ENCODE data around the gene ACP7.

ACP7 gene

DNA sequence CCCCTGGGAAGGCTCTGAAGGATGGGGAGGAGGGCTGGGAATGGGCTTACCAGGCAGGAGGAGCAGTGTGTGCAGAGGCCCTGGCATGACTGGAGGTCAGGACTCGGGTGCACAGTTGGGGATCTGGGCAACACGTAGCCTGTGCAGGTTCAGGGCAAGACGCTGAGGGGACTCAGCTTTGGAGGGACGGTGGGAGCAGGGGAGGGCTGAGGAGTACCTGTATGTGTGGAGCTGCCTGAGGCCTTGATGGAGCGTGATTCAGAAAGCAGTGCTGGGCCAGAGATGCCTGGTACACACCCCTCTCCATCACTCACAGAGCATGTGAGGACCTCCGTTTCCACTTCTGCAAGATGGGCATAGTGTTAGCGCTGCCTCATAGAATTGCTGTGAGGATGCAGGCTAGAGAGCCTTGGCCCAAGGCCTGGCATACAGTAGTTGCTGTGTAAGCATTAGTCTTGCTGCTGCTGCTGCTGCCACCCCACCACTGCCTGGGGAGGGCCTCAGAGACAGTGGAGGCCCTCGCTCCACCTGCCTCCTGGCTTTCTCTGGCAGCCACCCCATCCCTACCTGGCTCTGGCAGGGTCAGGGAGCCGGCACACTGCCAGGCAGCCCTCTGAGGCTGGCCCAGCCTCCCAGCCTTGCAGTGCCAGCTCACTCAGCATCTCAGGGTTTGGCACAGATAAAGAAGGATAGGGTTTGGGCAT lies 43.8 kb downstream of the ACP7 start:
- no peak overlapping the region for H3K9ac ChIP-seq (ENCODE audit: low read depth, low read length)

DNA sequence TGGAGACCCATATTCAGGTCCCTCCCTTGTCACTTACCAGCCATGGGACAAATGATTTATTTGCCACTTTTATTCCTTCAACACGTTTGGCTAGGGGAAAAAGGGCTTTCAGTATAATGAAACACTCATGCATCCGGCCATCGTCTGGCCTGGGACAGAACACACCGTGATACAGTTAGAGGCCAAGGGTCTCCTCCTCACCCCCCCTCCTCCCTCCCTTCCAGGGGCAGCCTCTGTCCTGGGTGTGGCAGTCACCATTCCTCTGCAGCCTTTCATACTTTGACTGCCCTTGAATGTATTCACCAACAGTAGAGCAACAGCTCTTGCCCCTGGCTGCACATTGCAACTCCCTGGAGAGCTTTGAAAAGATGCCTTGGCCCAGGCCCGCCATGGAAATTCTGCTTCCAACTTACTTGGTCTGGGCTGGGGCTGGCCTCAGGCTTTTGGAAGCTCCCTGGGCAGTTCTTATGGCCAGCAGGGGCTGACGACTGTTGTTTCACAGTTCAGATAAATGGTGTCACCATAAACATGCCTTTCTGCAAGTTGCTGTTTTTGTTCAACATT lies 44.4 kb downstream of the ACP7 start:
- Histone ChIP-seq H3K4me1 (ENCODE audit: insufficient read depth, low read length) (peaks cover 16% of the 10 kb centered on the region; the same call in 1 of the 2 replicates), H3K36me3 (ENCODE audit: insufficient read depth, low read length) (no peaks in the 10 kb centered on the region), H3K9me3 (ENCODE audit: control insufficient read depth, insufficient read depth, low read length) (no peaks in the 10 kb centered on the region), H3K9ac (ENCODE audit: low read depth, low read length) (no peak overlapping the region)

More for the DNA sequence above, 43.8 kb downstream of the ACP7 start:
- H3K36me3 ChIP-seq (ENCODE audit: insufficient read depth, low read length), result no peaks in the 10 kb centered on the region
- peaks cover 10% of the 10 kb centered on the region; the same call in 1 of the 2 replicates for H3K4me1 ChIP-seq (ENCODE audit: insufficient read depth, low read length)
- H3K9me3 ChIP-seq (ENCODE audit: control insufficient read depth, insufficient read depth, low read length), result no peaks in the 10 kb centered on the region

DNA sequence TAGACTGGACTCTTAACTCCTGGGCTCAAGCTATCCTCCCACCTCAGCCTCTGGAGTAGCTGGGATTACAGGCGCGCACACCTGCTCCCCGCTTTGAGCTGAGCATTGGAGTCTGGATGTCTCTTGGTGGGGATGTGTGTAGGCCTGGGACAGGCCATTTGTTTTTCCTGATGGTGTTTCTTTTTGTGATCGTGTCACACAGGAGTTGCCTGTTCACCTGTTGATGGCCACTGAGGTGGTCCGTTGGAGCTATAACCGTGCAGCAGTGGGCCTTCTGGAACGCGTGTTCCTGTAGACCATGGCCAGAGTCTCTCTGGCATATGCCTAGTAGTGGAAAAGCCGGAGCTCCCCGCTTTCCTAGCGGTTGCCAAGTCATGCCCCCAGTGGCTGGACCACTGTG lies 44.9 kb downstream of the ACP7 start:
- Histone ChIP-seq H3K9me3 (ENCODE audit: control insufficient read depth, insufficient read depth, low read length) (no peaks in the 10 kb centered on the region), H3K4me1 (ENCODE audit: insufficient read depth, low read length) (peaks cover 20% of the 10 kb centered on the region; the same call in 1 of the 2 replicates), H3K36me3 (ENCODE audit: insufficient read depth, low read length) (no peaks in the 10 kb centered on the region), H3K9ac (ENCODE audit: low read depth, low read length) (no peak overlapping the region)

DNA sequence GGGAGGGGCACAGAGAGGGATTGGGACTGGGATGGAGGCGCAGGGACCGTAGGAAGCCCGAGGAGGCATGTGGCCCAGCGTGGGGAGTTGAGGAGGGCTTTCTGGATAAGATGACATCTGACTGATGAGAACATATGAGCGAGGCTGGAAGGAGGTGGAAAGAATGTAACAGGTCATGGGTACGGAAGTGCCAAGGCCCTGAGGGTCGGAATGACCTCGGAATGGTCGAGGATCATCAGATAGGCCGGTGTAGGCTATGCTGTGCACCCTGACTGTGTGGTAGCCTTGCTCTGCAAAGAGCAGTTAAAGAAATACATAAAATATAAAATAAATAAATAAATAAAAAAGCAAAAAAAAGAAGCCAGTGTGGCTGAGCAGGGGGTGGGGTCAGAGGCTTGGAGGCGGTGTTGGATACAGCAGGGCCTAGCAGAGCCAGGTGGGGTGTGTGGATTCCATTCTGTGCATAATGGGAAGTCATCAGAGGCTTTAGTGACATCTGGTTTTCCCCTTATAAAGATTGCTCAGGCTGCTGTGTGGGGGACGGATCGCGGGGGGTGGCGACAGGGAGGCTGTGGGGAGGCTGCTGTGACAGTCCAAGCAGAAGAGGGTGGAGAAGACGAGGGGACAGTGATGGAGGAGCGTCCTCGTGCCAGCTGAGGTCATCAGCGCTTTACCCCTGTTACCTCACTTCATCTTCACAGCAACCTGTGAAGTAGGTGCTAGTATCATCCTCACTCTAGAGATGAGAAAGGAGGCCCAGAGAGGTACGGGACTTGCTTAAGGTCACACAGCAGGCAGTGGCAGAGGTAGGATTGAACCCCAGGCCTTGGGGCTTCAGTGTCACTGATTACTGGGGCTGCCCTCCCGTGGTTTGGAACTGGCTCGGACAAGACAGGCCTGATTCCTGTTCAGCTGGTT lies 46.4 kb downstream of the ACP7 start:
- no peaks in the 10 kb centered on the region for H3K36me3 ChIP-seq (ENCODE audit: insufficient read depth, low read length)
- no peaks in the 10 kb centered on the region for H3K9me3 ChIP-seq (ENCODE audit: control insufficient read depth, insufficient read depth, low read length)
- H3K9ac ChIP-seq (ENCODE audit: low read depth, low read length), result no peak overlapping the region
- peaks cover 20% of the 10 kb centered on the region; the same call in 1 of the 2 replicates for H3K4me1 ChIP-seq (ENCODE audit: insufficient read depth, low read length)

DNA sequence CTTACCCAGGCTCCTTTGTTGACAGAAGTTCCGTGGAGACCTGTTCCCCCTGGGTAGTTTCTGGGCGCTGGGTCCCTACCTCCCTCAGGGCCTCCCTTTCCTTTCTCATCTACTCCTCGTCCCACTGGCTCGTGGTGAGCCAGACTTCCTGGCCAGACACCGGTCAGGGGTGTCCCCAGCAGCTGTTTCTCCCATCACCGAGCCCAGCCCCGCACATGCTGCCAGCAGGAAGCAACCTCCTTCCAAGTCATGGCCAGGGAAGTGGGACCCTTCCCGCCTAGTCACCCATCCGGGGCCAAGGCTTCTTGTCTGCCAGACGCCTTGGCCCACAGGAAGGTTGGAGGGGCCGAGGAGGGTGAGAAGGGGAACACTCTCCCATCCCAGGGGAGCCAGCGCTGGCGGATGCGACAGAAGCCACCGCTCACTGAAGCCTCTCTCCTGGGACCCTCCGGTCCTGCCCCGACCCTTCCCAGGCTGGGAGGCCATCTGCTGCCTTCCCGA lies 47.1 kb downstream of the ACP7 start:
- Histone ChIP-seq H3K36me3 (ENCODE audit: insufficient read depth, low read length) (no peaks in the 10 kb centered on the region), H3K4me1 (ENCODE audit: insufficient read depth, low read length) (peaks cover 22% of the 10 kb centered on the region; the same call in 1 of the 2 replicates), H3K9me3 (ENCODE audit: control insufficient read depth, insufficient read depth, low read length) (no peaks in the 10 kb centered on the region), H3K9ac (ENCODE audit: low read depth, low read length) (no peak overlapping the region)

DNA sequence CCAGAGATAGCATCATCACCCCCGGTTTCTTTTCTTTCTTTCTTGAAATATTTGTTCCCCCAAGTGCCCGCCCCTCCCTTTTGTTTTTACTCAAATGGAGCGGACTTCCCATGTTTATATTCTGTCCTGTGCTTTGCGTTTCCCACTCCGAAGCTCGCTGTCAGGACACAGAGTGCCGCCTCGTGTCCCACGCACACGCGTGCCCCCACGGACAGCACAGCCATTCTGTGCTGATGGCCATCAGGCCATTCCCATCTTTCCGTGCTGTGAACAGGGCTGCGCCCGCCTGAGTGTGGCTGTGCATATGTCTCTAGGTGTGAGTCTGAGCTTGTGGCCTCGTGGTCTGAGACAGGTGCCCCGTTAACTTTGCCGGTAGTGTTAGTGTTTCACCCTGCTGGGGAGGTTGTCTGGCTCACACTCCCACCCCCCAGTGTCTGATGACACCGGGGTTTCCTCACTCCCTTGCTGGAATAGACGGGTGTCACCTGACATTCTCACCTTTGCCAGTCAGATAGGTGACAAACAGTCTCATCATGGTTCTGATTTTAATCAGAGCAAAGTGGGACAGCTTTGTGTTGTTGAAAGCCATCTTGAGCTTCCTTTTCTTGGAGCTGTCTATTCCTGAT lies 48.3 kb downstream of the ACP7 start:
- Histone ChIP-seq H3K9me3 (ENCODE audit: control insufficient read depth, insufficient read depth, low read length) (no peaks in the 10 kb centered on the region), H3K4me1 (ENCODE audit: insufficient read depth, low read length) (peaks cover 27% of the 10 kb centered on the region; the same call in 1 of the 2 replicates), H3K36me3 (ENCODE audit: insufficient read depth, low read length) (no peaks in the 10 kb centered on the region), H3K9ac (ENCODE audit: low read depth, low read length) (no peak overlapping the region)

DNA sequence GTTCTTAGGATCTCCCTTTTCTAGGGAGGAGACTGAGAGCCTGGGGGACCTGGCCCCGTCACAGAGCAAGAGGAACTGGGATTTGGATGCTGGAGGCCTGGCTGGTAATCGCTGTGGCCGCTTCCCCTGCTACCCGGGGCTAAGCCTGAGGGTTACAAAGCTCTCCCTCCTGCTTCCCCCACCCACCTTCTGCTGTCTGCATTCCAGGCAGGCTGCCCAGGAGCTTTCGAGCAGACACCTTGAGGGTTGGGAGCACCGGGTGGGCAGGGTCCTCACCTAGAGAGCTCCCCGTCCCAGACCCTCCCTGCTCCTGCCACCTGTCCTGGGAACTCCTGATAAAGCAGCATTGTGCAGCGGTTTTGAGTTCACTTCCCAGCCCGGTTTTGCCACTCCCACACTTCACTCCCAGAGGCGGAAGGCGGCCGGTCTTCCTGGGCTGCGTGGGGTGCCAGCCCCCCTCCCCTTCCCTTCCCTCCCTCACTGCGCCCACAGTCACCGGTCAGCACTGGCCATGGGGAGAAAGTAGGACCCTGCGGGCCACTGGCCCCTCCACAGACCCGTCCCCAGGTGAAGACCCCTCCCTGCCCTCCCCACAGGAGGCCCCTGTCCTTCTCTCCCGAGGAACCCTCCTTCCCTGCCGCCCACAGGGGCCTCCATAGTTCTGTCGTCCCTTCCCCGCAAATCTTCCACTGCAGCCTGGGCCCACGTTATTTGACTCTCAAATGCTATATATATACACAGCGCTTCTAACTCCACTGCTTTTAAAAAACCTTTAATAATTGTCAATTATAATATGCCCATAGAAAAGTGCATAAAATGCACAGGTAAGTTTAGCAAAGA lies 49.5 kb downstream of the ACP7 start:
- no peak overlapping the region; the same call in 1 of the 2 replicates for H3K9ac ChIP-seq (ENCODE audit: low read depth, low read length)
- H3K36me3 ChIP-seq (ENCODE audit: insufficient read depth, low read length), result no peaks in the 10 kb centered on the region
- peaks cover 27% of the 10 kb centered on the region; the same call in 1 of the 2 replicates for H3K4me1 ChIP-seq (ENCODE audit: insufficient read depth, low read length)
- no peaks in the 10 kb centered on the region for H3K9me3 ChIP-seq (ENCODE audit: control insufficient read depth, insufficient read depth, low read length)

DNA sequence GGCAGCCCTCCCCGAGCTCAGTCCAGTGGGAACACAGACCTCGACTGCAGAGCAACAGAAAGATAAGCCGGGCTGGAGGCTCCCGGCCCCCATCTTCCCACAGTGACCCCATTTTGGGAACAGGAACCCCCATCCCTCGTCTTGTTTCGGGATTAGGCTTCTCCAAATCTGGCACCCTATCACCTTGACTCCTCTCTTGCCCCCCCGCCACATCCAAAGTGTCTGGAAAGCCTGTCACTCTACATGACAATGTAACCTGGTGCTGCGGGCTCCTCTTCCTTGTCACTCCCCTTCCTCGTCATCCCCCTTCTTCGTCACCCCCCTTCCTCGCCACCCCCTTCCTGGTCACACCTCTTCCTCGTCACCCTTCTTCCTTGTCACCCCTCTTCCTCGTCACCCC lies 51.5 kb downstream of the ACP7 start:
- Histone ChIP-seq H3K4me1 (ENCODE audit: insufficient read depth, low read length) (peaks cover 46% of the 10 kb centered on the region), H3K36me3 (ENCODE audit: insufficient read depth, low read length) (no peaks in the 10 kb centered on the region), H3K9me3 (ENCODE audit: control insufficient read depth, insufficient read depth, low read length) (no peaks in the 10 kb centered on the region), H3K9ac (ENCODE audit: low read depth, low read length) (no peak overlapping the region; the same call in 1 of the 2 replicates)

DNA sequence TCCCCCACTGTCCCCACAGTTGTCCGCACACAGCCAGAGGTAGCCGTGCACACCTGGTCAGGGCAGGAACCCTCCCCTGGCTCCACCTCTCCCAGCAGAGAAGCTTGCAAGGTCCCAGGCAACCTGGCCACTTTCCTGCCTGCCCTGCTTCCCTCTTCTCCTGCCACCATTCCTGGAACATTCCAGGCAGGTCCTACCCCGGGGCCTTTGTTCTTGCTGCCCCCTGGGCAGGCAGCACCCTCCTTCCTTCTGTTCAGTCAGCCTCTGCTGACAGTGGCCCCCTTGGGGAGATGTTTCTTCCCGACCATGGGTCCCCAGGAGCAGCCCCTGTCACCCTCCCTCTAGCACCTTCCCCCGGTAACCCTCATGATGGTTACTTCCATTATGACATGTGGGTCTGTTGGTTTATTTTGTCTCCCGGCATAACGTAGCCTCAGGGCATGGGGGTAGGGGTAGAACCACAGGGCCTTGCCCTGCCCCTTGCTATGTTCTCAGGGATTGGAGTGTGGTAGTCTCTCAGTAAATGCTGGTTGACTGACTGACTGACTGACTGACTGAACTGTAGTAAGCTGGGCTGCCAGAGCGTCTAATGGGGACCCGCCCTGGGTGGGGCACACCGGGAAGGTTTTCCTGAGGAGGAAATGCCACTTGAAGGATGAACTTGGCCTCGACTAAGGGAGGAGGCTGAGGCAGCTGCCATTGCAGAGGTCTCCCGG lies 52.2 kb downstream of the ACP7 start:
- H3K36me3 ChIP-seq (ENCODE audit: insufficient read depth, low read length), result no peaks in the 10 kb centered on the region
- H3K9ac ChIP-seq (ENCODE audit: low read depth, low read length), result no peak overlapping the region; the same call in 1 of the 2 replicates
- H3K4me1 ChIP-seq (ENCODE audit: insufficient read depth, low read length), result peaks cover 45% of the 10 kb centered on the region
- H3K9me3 ChIP-seq (ENCODE audit: control insufficient read depth, insufficient read depth, low read length), result no peaks in the 10 kb centered on the region

DNA sequence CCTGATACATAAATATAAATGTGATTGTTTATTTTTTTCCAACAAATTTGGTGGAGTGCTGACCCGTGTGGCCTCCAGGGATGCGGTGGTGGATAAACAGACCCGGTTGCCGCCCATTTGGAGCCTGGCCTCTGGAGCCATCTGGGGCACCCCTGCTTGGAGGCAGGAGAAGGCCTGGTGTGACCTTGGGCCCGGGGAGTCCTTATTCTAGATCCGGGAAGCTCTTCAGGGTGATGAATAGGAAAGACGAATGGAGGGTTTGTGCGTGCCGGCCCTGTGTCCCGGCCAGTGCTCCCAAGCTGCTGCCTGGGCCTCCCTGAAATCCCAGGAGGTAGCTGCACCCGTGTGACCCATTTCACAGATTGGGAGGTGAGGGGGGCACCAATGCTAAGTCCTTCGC lies 53.0 kb downstream of the ACP7 start:
- no peaks in the 10 kb centered on the region for H3K9me3 ChIP-seq (ENCODE audit: control insufficient read depth, insufficient read depth, low read length)
- no peaks in the 10 kb centered on the region for H3K36me3 ChIP-seq (ENCODE audit: insufficient read depth, low read length)
- peaks cover 38% of the 10 kb centered on the region for H3K4me1 ChIP-seq (ENCODE audit: insufficient read depth, low read length)
- H3K9ac ChIP-seq (ENCODE audit: low read depth, low read length), result no peak overlapping the region

DNA sequence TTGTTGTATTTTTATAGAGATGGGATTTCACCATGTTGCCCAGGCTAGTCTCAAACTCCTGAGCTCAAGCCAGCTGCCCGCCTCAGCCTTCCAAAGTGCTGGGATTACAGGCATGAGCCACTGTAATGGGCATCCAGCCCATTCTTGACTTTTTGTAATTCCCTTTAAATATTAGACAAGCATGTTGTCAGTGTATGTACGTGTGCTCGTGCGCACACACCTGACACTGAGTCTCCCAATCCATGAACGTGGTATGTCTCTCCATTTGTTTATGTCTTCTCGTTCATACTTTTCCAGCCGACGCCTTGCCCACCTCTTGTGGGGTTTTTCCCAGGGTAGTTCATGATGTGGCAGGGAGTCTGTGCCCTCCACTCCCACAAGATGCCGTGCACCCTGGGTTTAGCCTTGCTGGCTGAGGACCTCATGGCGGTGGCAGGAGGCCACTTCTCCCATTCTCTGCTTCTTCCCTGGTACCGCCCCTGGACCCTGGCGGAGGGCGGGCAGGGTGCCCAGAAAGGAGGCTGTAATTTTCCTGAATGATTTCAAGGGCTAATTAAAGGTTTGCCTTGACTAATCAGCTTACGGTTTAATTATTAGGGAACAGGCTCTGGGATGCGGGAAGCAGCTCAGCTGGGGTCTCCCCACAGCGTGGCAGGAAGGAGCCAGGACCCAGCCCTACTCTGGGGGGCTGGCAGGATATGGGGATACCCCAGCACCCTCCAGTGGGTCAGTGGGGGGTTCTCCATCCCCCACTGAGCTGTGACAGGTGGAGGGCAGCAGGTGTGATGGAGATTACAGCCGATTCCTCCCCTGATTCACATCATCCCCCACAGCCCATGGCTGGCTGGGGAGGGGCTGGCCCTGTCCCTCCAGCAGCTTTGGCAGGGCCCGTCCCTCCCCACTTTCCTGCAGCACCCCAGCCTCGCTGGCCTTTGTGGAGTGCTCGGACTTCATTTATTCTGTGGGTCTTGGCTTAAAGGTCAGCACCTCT lies 54.3 kb downstream of the ACP7 start:
- no peaks in the 10 kb centered on the region for H3K9me3 ChIP-seq (ENCODE audit: control insufficient read depth, insufficient read depth, low read length)
- peaks cover 30% of the 10 kb centered on the region for H3K4me1 ChIP-seq (ENCODE audit: insufficient read depth, low read length)
- no peak overlapping the region for H3K9ac ChIP-seq (ENCODE audit: low read depth, low read length)
- H3K36me3 ChIP-seq (ENCODE audit: insufficient read depth, low read length), result no peaks in the 10 kb centered on the region

DNA sequence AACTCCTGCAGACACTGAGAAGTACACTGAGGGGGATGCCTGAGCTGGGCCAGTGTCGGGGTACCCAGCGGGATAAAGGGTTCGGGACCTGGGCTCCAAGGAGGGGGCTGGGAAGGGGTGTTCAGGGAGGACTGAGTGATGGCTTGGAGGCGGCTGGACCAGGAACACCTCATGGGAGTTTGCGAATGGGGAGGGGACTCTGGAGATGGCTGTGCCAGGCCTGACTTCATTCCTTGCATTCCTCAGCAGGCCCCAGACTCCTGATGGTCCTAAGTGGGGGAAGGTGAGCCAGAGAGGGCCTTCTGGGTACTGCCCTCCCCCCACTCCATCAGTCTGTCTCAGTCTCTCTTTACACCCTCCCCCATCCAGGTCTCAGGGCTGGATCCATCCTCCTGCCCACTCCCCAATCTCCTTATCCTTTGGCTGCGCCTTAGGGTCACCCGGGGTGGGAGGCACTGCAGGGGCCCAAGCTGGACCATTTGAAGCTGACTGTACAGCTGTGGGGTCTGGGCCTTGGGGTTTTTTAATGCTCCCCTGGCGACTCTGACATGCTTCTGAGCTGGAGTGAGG lies 55.2 kb downstream of the ACP7 start:
- no peaks in the 10 kb centered on the region for H3K9me3 ChIP-seq (ENCODE audit: control insufficient read depth, insufficient read depth, low read length)
- H3K9ac ChIP-seq (ENCODE audit: low read depth, low read length), result no peak overlapping the region
- H3K4me1 ChIP-seq (ENCODE audit: insufficient read depth, low read length), result peaks cover 30% of the 10 kb centered on the region
- no peaks in the 10 kb centered on the region for H3K36me3 ChIP-seq (ENCODE audit: insufficient read depth, low read length)
